ENCODE data around the gene TCTN1.
"Not testable (repeated sequence)": the region's sequence is repeated elsewhere in the genome, so short reads cannot be mapped to it uniquely, and the experiment has no call there.

The TCTN1 gene

GRCh38 chr12:110613771-110614684 lies at the start of gene TCTN1:
TCTN1 (plus strand) TSS chr12:110614129; CDS start chr12:110614183, 54 bp downstream.
- Histone ChIP-seq H3K4me3 (peak within 1 kb of the TSS; percentile 52 to 82 (median 66)), H3K27ac (peak within 1 kb of the TSS in 20 of 21 experiments; percentile 46 to 86 (median 75))

GRCh38 chr12:110564471-110564991 lies 49.4 kb upstream of the TCTN1 start:
- peak overlapping the region in 8 of 21 experiments; percentile 4 to 60 (median 23) for H3K27ac ChIP-seq
- H3K4me3 ChIP-seq, result no peak overlapping the region

- Histone ChIP-seq H3K27ac (peak overlapping the region in 3 of 21 experiments; percentile 13 to 53 (median 46)), H3K4me3 (no peak overlapping the region)
Observed at GRCh38 chr12:110565894-110566871, 47.7 kb upstream of the TCTN1 start.

GRCh38 chr12:110566993-110567392 lies 46.9 kb upstream of the TCTN1 start:
- Histone ChIP-seq H3K4me3 (no peak overlapping the region), H3K27ac (no peak overlapping the region)

- H3K27ac ChIP-seq, result no peak overlapping the region
- H3K4me3 ChIP-seq, result no peak overlapping the region
Observed at GRCh38 chr12:110568752-110569151, 45.2 kb upstream of the TCTN1 start.

GRCh38 chr12:110569838-110570237 lies 44.1 kb upstream of the TCTN1 start:
- H3K4me3 ChIP-seq, H3K27ac ChIP-seq: not testable (repeated sequence)

GRCh38 chr12:110570798-110571197 lies 43.1 kb upstream of the TCTN1 start:
- not testable (repeated sequence) for H3K4me3 ChIP-seq, H3K27ac ChIP-seq

GRCh38 chr12:110574044-110574443 lies 39.9 kb upstream of the TCTN1 start:
- Histone ChIP-seq H3K4me3 (no peak overlapping the region), H3K27ac (peak overlapping the region in 1 of 21 experiments; percentile 95)

GRCh38 chr12:110574717-110575230 lies 39.2 kb upstream of the TCTN1 start:
- not testable (repeated sequence) for H3K4me3 ChIP-seq
- peak overlapping the region in 3 of 21 experiments; percentile 14 to 95 (median 52) for H3K27ac ChIP-seq

GRCh38 chr12:110575326-110575725 lies 38.6 kb upstream of the TCTN1 start:
- H3K27ac ChIP-seq, result peak overlapping the region in 5 of 21 experiments; percentile 13 to 95 (median 16)
- no peak overlapping the region for H3K4me3 ChIP-seq

GRCh38 chr12:110576504-110576903 lies 37.4 kb upstream of the TCTN1 start:
- H3K27ac ChIP-seq, result peak overlapping the region in 12 of 21 experiments; percentile 12 to 96 (median 88)
- H3K4me3 ChIP-seq, result no peak overlapping the region

- Histone ChIP-seq H3K4me3 (peak overlapping the region in 2 of 7 experiments; percentile 0 to 4), H3K27ac (peak overlapping the region; percentile 2 to 96 (median 88))
Observed at GRCh38 chr12:110577864-110578693, 35.9 kb upstream of the TCTN1 start.

GRCh38 chr12:110578694-110579534 lies 35.0 kb upstream of the TCTN1 start:
- Histone ChIP-seq H3K4me3 (peak overlapping the region in 2 of 7 experiments; percentile 2 to 4), H3K27ac (peak overlapping the region; percentile 18 to 96 (median 88))

GRCh38 chr12:110579535-110580253 lies 34.2 kb upstream of the TCTN1 start:
- peak overlapping the region in 14 of 21 experiments; percentile 80 to 99 (median 90) for H3K27ac ChIP-seq
- H3K4me3 ChIP-seq, result no peak overlapping the region

- Histone ChIP-seq H3K4me3 (peak overlapping the region; percentile 68 to 97 (median 91)), H3K27ac (peak overlapping the region; percentile 75 to 99 (median 92))
Observed at GRCh38 chr12:110581931-110582275, 32.0 kb upstream of the TCTN1 start.

- Histone ChIP-seq H3K27ac (peak overlapping the region; percentile 75 to 99 (median 92)), H3K4me3 (peak overlapping the region; percentile 68 to 97 (median 91))
Observed at GRCh38 chr12:110582276-110583136, 31.4 kb upstream of the TCTN1 start.
